GM12873 (cell line): ENCODE measurements around the gene SORCS1.

Source experiments
- CTCF ChIP-seq: IDR thresholded peaks from 2 replicates; pipeline ENCODE4 v1.5.1; 2012; ENCODE audit warnings: low read depth, mild to moderate bottlenecking, moderate library complexity, low read length, control low read depth; ENCODE audit not compliant: insufficient read depth; ENCODE audit errors: missing control alignments

Gene SORCS1

DNA sequence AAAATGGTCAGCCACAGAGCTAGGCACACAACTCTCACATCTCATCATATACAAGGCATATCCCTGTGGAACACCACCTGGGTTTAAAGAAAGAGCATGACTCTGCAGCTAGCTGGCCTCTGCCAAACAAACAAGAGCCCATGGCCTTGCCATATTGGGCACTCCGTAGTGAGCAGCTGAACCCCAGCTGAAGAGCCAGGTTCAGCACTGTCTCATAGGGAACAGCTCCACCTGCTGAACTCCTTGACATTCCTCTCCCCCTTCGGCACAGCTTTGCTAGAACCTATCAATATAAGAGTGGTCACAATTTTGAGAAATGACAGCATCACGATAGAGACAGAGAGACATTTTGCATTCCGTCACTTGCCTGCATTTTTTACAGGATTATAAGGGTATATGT, 20.0 kb downstream of the SORCS1 start:
- peak; percentile 12 for TF ChIP-seq CTCF

DNA sequence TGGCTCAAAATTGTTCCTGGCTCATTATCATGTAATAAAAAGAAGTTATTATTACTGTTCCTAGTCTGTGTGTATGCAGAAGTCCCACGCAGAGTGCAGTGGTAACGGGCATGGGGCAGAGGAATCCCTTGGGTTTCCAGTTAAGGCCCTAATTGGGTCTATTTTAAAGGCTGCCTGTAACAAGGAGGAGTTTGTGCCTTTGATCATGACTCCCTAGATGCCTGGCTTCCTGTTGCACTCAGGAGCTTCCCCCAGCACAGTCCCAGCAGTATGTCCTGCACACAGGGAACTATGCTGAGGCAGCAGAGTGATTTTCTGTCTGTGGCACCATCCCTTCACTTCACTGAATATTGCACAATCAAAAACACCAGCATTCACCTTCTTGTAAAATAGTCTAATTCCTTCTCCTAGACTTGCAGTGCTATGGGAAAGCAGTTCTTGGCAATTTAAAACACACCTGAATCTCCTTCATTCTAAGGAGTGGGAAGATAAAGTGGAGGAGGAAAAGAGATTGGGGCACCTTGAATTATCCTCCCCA, 22.9 kb downstream of the SORCS1 start:
- no peak for TF ChIP-seq CTCF

GRCh38 chr10:107139237-107139636, 25.3 kb downstream of the SORCS1 start:
- no peak for TF ChIP-seq CTCF

- TF ChIP-seq CTCF = no peak
Measured at GRCh38 chr10:107133656-107134055, 30.9 kb downstream of the SORCS1 start.

GRCh38 chr10:107129000-107129399, 35.5 kb downstream of the SORCS1 start:
- no peak for TF ChIP-seq CTCF

GRCh38 chr10:107126512-107127065, 37.9 kb downstream of the SORCS1 start:
- TF ChIP-seq CTCF = no peak

GRCh38 chr10:107122703-107123102, 41.8 kb downstream of the SORCS1 start:
- TF ChIP-seq CTCF = no peak
